ENCODE results near the gene ECPAS. TPM values are rescaled to one million over a fixed set of nuclear protein-coding genes. Genes with fewer than 3 reads are reported as not detected.

ECPAS gene
- total RNA-seq, 1 experiment from 2014 or later = 106 TPM

DNA sequence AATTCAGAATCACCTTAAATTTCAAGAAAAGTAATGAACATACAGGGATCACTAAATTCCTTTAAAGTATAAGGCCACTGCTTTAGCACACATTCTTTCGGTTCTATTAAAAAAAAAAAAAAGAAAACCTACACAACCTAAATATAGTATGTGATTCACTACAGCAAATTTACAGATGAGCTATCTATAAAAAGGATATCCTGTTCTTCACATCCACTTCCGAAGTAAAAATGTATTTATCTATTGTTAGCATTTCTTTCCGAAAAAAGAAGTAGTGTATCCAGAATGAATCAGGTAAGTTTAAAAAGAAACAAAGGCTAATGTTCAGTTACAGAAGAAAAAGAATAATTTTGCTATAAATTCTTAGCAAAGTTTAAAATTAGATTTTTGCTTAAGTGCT lies 70.2 kb downstream of the ECPAS start:
- H3K27me3 ChIP-seq (ENCODE audit: insufficient read depth, low read length) = no peaks in the 10 kb centered on the region
- no peaks in the 10 kb centered on the region for H3K79me1 ChIP-seq (ENCODE audit: insufficient read depth, low read depth, low read length, poor library complexity, severe bottlenecking)
- H3K4me3 Mint-ChIP-seq = no peak overlapping the region
- no CpG with 5 or more reads among the region's 3 CpGs for WGBS (ENCODE audit: extremely low coverage, insufficient read length, low lambda C conversion rate)
- H3K4me1 ChIP-seq (ENCODE audit: insufficient read depth, low read length) = no peaks in the 10 kb centered on the region
- no peaks in the 10 kb centered on the region for H3K9me3 ChIP-seq (ENCODE audit: control insufficient read depth, low read depth, low read length)
- no peak overlapping the region for H3K4me2 ChIP-seq (ENCODE audit: insufficient read depth, insufficient read length, low read length)
- DNase-seq = no peak
- H3K27ac Mint-ChIP-seq = no peak overlapping the region
- H3K18ac ChIP-seq (ENCODE audit: insufficient read length, low read depth, low read length) = no peak overlapping the region
- H3K9me3 Mint-ChIP-seq = no peaks in the 10 kb centered on the region
- no peak overlapping the region for H2BK5ac ChIP-seq (ENCODE audit: insufficient read length, low read length)
- TF ChIP-seq, protein P1, sequence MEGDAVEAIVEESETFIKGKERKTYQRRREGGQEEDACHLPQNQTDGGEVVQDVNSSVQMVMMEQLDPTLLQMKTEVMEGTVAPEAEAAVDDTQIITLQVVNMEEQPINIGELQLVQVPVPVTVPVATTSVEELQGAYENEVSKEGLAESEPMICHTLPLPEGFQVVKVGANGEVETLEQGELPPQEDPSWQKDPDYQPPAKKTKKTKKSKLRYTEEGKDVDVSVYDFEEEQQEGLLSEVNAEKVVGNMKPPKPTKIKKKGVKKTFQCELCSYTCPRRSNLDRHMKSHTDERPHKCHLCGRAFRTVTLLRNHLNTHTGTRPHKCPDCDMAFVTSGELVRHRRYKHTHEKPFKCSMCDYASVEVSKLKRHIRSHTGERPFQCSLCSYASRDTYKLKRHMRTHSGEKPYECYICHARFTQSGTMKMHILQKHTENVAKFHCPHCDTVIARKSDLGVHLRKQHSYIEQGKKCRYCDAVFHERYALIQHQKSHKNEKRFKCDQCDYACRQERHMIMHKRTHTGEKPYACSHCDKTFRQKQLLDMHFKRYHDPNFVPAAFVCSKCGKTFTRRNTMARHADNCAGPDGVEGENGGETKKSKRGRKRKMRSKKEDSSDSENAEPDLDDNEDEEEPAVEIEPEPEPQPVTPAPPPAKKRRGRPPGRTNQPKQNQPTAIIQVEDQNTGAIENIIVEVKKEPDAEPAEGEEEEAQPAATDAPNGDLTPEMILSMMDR (conservative IDR thresholded peaks at IDR 0.05) = no peak
- H3T11ph ChIP-seq (ENCODE audit: low read length) = no peak overlapping the region
- no peak overlapping the region for H3K9ac ChIP-seq (ENCODE audit: extremely low read depth, insufficient read length, low read length)
- H3K4me1 Mint-ChIP-seq = no peaks in the 10 kb centered on the region
- no peak overlapping the region for H3K14ac ChIP-seq (ENCODE audit: insufficient read depth, low read length)
- no peak overlapping the region for H3K4ac ChIP-seq (ENCODE audit: low read depth, low read length)
- H2BK120ac ChIP-seq (ENCODE audit: low read depth, low read length, poor library complexity, severe bottlenecking) = no peak overlapping the region
- H4K20me1 ChIP-seq (ENCODE audit: control insufficient read depth, insufficient read depth, insufficient read length) = no peaks in the 10 kb centered on the region
- no peak overlapping the region for H2BK20ac ChIP-seq (ENCODE audit: low read depth, low read length, poor library complexity, severe bottlenecking)
- no peak overlapping the region for H2AK5ac ChIP-seq (ENCODE audit: insufficient read length, low read length)
- H2BK15ac ChIP-seq (ENCODE audit: low read depth, low read length) = no peak overlapping the region
- no peak overlapping the region for H4K91ac ChIP-seq (ENCODE audit: insufficient read length, low read depth, low read length)
- no peak overlapping the region for H2BK12ac ChIP-seq (ENCODE audit: insufficient read length, low read depth, low read length)
- H4K8ac ChIP-seq (replicated peaks; ENCODE audit: insufficient read length, low read depth, low read length) = no peak overlapping the region
- no peaks in the 10 kb centered on the region for H3K79me2 ChIP-seq (ENCODE audit: insufficient read depth, low read length)
- H3K36me3 Mint-ChIP-seq (ENCODE audit: insufficient read depth in 1 of 3, low read depth in 3 of 3) = peaks cover 37 to 86% (median 71%) of the 10 kb centered on the region in 3 experiments; a peak in 6 of 7 replicates
- H3K23me2 ChIP-seq (ENCODE audit: insufficient read length, low read depth, low read length, poor library complexity, severe bottlenecking) = no peaks in the 10 kb centered on the region
- no peak overlapping the region for H3K56ac ChIP-seq (ENCODE audit: insufficient read length, low read depth, low read length)
- no peak overlapping the region for H3K23ac ChIP-seq (ENCODE audit: insufficient read length, low read depth, low read length)
- H3K27me3 Mint-ChIP-seq (ENCODE audit: low read depth) = no peaks in the 10 kb centered on the region
- no peak overlapping the region for H4K5ac ChIP-seq (ENCODE audit: insufficient read length, low read depth, low read length)
- no peak overlapping the region for H3K27ac ChIP-seq (ENCODE audit: insufficient read length, low read depth, low read length)
- no peak overlapping the region for H2AFZ ChIP-seq (ENCODE audit: low read length)
